BE2C (cell line): Measurements from ENCODE around the gene SH3TC1.
A peak's percentile ranks its signal among the peaks of the same experiment; 100 is the strongest.

Experiments used
- DNase-seq: peaks from one replicate; pipeline ENCODE4 v3.0.0-alpha.2; 2020
- H3K27me3 ChIP-seq: fragments of 250-450 bp; sonication (Bioruptor Pico); 2 replicates; pipeline ENCODE4 v1.5.1; 2020; ENCODE audit warnings: mild to moderate bottlenecking
- H3K36me3 ChIP-seq: fragments of 250-450 bp; sonication (Bioruptor Pico); 2 replicates; pipeline ENCODE4 v1.5.1; 2020; ENCODE audit warnings: mild to moderate bottlenecking
- H3K4me1 ChIP-seq: fragments of 250-450 bp; sonication (Bioruptor Pico); 2 replicates; pipeline ENCODE4 v1.5.1; 2020
- H3K4me3 ChIP-seq: 2 replicates; pipeline ENCODE4 v1.5.1; 2011; ENCODE audit warnings: low read depth, low read length
- H3K9me3 ChIP-seq: fragments of 250-450 bp; sonication (Bioruptor Pico); 2 replicates; pipeline ENCODE4 v1.5.1; 2020
- CTCF ChIP-seq: IDR thresholded peaks from 2 replicates; pipeline ENCODE4 v1.5.1; 2012; ENCODE audit warnings: mild to moderate bottlenecking, low read depth, low read length

The SH3TC1 gene

GRCh38 chr4:8283631-8284121, 84.6 kb downstream of the SH3TC1 start:
- TF ChIP-seq CTCF, result peak; percentile 67
- no peaks in the 10 kb centered on the region for H3K36me3 ChIP-seq
- H3K27me3 ChIP-seq, result no peaks in the 10 kb centered on the region
- H3K4me3 ChIP-seq, result no peak overlapping the region
- no peaks in the 10 kb centered on the region for H3K9me3 ChIP-seq
- DNase-seq, result peak; percentile 94
- peaks cover 18% of the 10 kb centered on the region for H3K4me1 ChIP-seq

DNA sequence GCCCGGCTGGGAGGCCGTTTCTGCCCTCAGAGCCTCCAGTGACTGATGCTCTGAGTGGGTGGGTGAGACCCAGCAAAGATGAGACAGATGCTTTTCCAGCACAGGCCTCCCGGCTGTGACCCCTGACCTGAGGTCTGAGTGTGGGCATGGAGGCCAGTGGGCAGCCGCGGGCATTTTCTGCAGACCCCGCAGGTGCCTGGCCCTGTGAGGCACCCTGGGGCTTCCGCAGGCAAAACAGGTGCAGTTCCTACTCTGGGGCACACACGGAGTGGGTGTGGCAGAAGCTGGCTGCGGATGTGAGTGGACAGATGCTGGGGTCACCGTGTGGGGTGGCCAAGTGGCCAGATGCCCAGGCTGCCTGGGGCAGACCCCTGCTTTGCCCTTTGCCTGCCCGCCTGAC, 85.3 kb downstream of the SH3TC1 start:
- Histone ChIP-seq H3K4me3 (no peak overlapping the region), H3K9me3 (no peaks in the 10 kb centered on the region), H3K36me3 (no peaks in the 10 kb centered on the region), H3K4me1 (peaks cover 18% of the 10 kb centered on the region), H3K27me3 (no peaks in the 10 kb centered on the region)
- no peak for DNase-seq
- no peak for TF ChIP-seq CTCF

GRCh38 chr4:8285143-8285975, 86.3 kb downstream of the SH3TC1 start:
- Histone ChIP-seq H3K27me3 (no peaks in the 10 kb centered on the region), H3K9me3 (no peaks in the 10 kb centered on the region), H3K36me3 (no peaks in the 10 kb centered on the region), H3K4me1 (peaks cover 18% of the 10 kb centered on the region), H3K4me3 (no peak overlapping the region)
- no peak for DNase-seq
- TF ChIP-seq CTCF, result no peak

DNA sequence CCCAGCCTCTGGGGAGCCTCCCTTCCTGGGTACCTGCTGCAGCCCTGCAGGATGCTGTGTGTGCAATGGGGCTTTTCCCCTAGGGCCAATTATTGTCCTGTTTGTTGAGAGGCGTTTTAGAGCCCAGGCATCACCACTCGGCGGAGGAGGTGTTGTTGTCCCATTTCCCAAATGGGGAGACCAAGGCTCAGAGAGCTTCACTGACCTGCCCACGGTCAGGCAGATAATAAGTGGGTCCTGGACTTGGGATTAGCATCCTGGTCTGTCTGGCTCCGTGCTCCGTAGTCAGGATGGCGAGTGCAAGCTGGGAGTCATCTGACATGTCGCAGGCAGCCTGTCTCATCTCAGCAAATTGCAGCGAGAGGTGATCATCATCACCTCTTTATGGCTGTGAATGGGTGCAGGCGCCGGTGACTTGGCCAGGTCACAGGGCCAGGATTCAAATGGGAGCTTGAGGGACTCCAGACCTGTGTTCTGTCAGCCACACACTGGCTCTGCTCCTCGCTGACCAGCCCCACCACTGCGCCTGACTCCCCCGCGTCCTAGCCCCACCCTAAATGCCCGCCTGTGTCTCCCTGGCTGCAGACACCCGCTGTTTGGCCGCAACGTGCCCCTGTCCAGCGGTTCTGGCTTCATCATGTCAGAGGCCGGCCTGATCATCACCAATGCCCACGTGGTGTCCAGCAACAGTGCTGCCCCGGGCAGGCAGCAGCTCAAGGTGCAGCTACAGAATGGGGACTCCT, 87.1 kb downstream of the SH3TC1 start:
- no peaks in the 10 kb centered on the region for H3K9me3 ChIP-seq
- no peaks in the 10 kb centered on the region for H3K27me3 ChIP-seq
- no peaks in the 10 kb centered on the region for H3K36me3 ChIP-seq
- H3K4me3 ChIP-seq, result no peak overlapping the region
- peaks cover 18% of the 10 kb centered on the region for H3K4me1 ChIP-seq
- no peak for TF ChIP-seq CTCF
- no peak for DNase-seq

- no peak overlapping the region for H3K4me3 ChIP-seq
- no peaks in the 10 kb centered on the region for H3K9me3 ChIP-seq
- no peaks in the 10 kb centered on the region for H3K27me3 ChIP-seq
- peaks cover 18% of the 10 kb centered on the region for H3K4me1 ChIP-seq
- H3K36me3 ChIP-seq, result no peaks in the 10 kb centered on the region
- DNase-seq, result no peak
- TF ChIP-seq CTCF, result no peak
These were observed 87.7 kb downstream of the SH3TC1 start for GRCh38 chr4:8286719-8287342.
